Stimulated activated CD4-positive, alpha-beta T cell treated with anti-CD3 and anti-CD28 coated beads, Interleukin-4, amount 100 ng/mL, for 48 hours (primary cell): ENCODE data around the gene HSPB9.
A peak's percentile ranks its signal among the peaks of the same experiment; 100 is the strongest.

Experiments
- DNase-seq, 2 donors: peaks; one replicate each; pipeline ENCODE4 v3.0.0-alpha.2; 2020; ENCODE audit warnings: low read depth in 2 of 2

HSPB9 gene

GRCh38 chr17:42101513-42102292 lies 20.9 kb upstream of the HSPB9 start:
- peak; percentile 62 to 85 for DNase-seq

- DNase-seq: no peak
Observed at GRCh38 chr17:42103221-42103954, 19.2 kb upstream of the HSPB9 start.

DNA sequence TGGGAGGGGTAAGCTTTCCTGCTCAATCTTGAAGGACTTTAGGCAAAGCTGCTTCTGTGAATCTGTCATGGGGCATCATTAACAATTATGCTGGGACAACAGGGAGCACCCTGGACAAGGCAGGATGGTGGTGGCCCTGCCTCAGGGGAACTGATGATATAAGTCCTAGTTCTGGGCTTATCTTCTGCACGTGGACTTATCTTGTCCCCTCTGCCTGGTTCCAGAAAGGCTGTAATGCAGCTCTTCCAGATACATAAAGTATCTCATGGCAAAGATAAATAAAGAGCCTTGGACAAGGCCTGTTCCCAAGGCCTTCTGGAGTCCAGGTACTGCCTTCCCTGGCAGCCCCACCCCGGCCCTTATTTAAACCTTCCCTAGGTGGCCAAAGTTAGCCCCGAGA lies 18.3 kb upstream of the HSPB9 start:
- DNase-seq: no peak

DNA sequence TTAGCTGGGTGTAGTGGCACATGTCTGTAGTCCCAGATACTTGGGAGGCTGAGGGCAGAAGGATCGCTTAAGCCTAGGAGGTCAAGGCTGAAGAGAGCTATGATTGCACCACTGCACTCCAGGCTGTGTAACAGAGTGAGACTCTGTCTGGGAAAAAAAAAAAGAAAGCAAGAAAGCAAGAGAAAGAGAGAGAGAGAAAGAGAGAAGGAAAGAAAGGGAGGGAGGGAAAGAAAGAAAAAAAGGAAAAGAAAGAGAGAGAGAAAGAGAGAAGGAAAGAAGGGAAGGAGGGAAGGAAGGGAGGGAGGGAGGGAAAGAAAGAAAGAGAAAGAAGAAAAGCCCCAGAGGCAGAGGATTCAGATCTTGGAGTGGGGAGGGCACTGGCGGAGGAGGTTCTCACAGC lies 16.6 kb upstream of the HSPB9 start:
- no peak for DNase-seq

DNA sequence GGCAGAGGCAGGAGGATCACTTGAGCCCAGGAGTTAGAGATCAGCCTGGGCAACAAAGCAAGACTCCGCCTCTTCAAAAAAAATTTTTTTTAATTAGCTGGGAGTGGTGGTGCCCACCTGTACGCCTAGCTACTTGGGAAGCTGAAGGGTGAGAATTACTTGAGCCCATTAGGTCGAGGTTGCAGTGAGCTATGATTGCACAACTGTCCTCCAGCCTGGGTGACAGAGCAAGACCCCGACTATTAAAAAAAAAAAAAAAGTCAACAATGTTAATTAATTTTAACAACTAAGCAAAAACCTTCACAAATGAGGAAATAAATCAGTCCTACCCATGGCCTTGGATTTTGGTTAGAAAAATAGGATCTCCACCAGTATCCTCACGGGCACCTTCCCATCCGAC lies 15.5 kb upstream of the HSPB9 start:
- no peak for DNase-seq

- peak; percentile 89 to 90 for DNase-seq
Observed at GRCh38 chr17:42107597-42108576, 14.7 kb upstream of the HSPB9 start.

DNA sequence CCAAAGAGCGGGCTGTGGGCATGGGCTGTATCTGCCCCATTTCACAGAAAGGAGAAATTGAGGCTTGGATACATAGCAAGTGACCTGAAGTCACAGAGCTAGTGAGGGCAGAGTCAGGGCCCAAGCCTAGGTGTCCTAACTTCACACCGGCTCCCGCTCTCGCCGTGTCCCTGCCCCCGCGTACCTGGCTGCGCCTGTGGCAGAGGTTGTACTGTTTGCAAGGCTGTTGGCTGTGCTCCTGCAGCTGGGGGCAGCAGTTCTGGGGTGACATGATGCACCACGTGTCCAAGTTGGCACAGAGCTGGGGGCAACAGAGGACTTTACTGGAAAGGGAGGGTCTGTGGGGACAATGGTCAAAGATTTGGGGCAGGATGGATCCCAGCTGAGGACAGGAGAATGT lies 13.5 kb upstream of the HSPB9 start:
- no peak for DNase-seq

DNA sequence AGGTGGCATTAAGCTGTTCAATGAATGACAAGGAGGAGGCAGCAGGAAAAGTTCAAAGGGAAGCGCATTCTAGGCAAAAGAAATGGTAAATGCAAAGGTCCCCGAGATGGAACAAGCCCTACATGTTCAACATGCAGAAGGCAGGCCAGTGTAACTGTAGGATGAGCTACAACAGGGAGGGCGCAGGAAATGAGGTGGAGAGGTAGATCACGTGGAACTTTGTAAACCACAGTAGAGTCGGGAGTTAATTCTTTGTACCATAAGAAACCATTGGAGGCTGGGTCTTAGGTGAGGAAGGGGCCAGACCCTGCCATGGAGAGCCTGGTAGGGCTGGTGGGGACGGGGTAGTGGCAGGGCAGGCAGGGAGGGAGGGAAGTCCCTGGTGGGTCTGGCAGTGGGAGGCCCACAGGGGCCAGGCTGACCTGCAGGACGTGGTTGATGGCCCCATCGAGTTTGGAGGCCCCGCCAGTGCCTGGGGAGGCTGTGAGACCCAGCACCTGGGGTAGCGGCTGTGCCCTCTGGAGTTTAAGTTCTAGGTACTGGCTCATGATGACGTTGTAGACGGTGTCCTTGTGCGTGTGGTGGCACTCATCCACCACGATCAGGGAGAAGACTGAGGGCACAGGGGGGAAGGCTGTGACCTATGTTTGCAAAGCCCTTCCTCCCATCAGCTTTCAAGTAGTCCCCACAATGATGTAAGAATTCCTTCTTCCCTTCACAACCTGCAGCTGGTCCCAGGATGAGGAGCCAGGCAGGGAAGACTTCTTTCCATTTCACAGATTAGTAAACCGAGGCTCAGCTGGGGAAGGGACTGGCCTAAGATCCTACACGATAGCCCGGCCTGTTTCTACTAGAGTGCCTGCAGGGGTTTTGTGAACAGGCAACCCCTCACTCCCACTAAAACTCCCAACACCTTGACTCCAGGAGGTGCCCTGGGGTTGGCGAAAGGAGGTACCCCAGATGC lies 12.0 kb upstream of the HSPB9 start:
- no peak for DNase-seq

DNA sequence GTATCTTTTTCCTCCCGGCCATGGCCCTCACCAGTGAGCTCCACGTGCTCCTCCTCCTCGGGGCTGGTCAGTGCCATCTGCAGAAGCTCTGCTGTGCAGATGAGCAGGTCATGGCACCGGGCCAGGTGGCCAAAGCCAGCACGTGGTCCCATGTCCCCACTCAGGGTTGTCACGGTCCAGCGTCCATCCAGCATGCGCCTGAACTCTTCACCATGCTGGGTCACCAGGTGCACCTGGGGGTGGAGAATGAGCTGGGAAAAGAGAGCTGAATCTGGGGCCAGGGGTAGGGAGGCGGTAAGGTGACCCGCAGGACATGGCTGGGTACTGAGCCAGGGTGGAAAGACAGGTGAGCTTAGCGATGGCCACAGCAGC lies 11.4 kb upstream of the HSPB9 start:
- no peak for DNase-seq

GRCh38 chr17:42111871-42112551 lies 10.6 kb upstream of the HSPB9 start:
- no peak for DNase-seq

DNA sequence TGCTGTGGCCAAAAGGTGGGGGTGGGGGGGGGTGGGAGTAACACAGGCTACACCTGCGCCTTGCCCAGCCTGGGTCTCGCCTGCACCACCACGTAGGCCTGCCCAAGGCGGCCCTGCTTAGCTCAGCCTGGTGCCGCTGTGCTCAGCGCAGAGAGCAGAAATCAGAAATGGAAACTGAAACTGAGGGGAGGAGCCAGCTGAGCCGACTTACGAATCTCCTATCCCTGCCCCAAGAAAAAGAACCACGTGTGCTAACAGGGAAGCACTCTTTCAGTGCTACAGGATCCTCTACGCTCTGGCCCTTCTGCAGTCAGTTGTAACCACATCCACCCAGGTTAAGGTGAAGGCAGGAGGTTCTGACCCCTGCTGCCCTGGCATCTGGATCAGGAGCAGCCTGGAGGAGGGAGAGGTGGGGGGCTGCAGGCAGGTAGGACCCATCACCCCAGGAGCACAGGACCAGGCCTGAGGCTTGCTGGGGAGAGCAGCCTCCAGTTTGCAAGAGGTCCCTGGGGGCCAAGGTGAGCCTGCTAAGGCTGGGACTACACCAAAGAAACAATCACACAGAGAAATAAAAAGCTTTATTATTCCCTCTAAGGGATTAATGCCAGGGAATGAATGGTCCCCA lies 9.9 kb upstream of the HSPB9 start, which contains the start of gene DHX58:
Gene DHX58, minus strand, starts transcription at position 163 of the 625 bp plus-strand sequence. CDS start 822 bp downstream, outside the sequence.
- DNase-seq: peak; percentile 59 to 73

- no peak for DNase-seq
Observed at GRCh38 chr17:42113293-42114069, 9.1 kb upstream of the HSPB9 start.

- no peak for DNase-seq
Observed at GRCh38 chr17:42114118-42114517, 8.5 kb upstream of the HSPB9 start.

DNA sequence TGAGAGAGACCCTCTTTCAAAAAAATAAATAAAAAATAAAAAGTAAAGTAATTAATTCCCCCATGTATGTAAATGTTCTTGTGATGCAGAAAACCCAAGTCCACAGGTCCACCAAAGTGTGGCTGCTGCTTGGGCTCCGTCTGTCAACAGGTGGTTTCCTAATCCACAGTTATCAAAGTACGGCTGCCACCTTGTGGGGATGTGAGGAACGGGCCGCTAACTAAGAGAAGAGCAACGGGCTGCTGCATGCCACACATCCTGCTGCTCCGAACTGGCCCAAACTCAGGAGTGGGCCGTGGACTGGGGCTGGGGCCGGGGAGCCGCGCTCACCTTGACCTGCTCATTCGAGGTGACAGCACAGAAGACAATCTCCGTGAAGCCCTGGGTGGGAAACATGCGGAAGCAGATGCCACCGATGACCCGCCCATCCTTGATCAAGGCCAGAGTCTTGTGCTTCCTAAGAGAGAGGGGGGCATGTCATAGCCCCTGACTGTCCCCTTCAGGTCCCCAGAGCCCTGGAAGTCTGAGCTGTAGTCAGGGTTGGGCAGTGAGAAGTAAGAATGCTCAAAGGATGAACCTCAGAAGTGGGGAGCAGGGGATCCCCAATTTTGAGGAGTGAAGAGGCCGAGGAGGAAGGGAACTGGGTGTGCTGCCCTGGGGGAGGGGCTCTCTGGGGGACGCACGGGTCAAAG lies 5.8 kb upstream of the HSPB9 start:
- peak; percentile 72 for DNase-seq

DNA sequence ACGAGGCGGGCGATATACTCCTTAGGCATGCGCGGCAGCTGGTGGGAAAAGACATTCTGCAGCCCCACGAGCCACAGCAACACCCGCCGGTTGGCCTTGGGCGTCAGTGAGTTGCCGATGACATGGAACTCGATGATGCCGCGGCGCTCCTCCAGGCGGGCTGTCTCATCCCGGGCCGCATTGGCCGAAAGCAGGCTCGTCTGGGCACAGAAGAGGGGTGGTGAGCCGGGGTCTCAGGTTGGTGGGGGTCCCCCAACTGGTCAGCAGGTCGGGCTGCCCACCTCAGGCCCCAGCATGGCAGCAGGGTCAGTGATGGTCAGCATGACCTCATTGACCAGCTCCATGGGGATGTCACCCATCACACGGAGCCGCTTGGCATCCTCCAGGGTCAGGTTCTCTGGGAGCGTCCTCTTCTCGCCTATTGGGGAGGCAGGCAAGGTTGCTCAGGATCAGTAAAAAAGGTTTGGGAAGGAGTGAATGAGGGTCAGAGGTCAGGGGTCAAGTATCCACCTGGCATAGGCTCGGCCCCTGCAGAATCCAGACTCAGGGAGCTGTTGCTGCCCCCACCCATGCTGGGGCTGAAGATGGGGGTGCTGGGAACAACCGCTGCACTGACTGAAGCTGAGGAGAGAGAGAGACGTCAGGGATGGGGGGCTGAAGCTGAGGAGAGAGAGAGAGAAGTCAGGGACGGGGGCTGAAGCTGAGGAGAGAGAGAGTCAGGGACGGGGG lies 5.0 kb upstream of the HSPB9 start:
- no peak for DNase-seq

DNA sequence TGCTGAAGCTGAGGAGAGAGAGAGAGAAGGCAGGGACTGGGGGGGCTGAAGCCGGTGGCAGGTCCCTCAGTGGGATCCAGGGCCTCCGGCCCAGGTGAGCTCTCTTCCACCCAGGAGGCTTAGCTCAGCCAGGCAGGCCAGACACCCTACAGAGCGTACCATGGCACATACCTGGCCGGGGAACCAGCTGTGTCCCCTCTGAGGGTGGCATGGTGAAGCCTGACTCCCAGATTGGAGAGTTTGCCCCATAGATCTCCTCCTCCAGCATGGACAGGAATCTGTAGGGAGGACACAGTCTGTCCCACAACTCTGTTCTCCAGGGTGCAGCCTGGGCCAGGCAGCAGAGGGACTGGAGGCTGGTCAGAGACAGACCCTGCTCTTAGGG lies 4.5 kb upstream of the HSPB9 start:
- no peak for DNase-seq

DNA sequence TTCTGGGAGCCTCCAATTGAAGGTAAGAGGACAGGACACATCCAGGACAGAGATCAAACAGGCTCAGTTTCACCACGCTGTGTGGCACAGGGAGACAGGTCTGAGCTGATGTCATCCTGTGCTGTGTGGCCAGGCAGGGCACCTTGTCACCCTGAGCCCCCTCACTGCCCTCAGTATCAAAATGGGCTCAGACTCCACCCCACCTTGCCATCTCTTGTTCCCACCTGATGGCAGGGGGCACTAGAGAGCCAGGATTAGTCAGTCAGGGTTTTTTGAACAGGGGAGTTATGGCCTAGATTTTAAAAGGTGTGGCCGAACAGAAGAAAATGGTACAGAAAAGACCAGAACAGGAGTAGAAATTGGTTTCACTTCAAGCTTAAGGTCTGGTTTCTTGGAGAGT lies 4.1 kb upstream of the HSPB9 start:
- DNase-seq: no peak

DNA sequence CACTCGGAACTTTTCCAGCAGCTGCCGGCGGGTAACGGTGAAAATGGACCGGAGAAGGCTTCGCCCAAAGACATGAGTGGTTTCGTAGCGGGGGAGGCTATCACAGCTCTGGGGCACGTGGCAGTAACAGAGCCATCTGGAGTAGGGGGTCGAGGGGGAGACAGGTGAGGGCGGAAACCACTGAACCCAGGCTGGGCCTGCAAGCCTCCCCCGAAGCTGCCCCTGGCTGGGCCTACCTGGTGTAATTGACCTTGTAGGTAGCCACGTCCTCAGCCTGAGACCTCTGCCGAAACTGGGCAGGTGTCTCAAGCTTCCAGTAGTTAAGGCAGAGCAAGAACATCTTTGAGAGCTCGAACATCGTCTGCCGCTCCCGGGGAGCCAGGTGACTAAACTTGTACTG lies 3.3 kb upstream of the HSPB9 start:
- no peak for DNase-seq
